Measurements from ENCODE around the gene NAV3.

DNA sequence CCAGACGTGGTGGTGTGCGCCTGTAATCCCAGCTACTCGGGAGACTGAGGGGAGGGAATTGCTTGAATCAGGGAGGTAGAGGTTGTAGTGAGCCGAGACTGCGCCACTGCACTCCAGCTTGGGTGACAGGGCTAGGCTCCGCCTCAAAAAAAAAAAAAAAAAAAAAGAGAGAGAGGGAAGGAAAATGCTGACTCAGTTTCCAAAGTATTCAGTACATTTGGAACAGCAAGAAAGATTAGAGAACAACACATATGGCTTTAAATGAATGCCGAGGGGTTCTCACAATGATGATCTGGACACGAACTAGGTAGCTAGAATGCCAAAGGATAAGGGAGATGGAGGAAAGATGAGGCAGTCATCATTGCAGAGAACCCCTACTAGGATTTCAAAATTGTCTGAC is 97.4 kb downstream of the NAV3 start:
- TF ChIP-seq SPI1 (IDR thresholded peaks at IDR 0.05; ENCODE audit: low read depth, low read length) (no peak), POLR2AphosphoS5 (IDR thresholded peaks at IDR 0.05; ENCODE audit: low read depth, low read length) (no peak), POLR2A (IDR thresholded peaks at IDR 0.05; ENCODE audit: low read depth, low read length) (no peak), TAF1 (IDR thresholded peaks at IDR 0.05; ENCODE audit: low read depth, low read length) (no peak), PAX5 (IDR thresholded peaks at IDR 0.05; ENCODE audit: insufficient read depth, low read length, severe bottlenecking) (no peak)
